T-helper 2 cell treated with Interferon-gamma antibody and Interleukin-4, amounts not matched to agents 100 ng/mL and 5 ng/mL, for 36 hours (primary cell): ENCODE results near the gene CYP19A1. TPM values are rescaled to one million over a fixed set of nuclear protein-coding genes. Genes with fewer than 3 reads are reported as not detected.

Experiments
- intact Hi-C: fragments of 100-400 bp; cut with micrococcal nuclease; formaldehyde crosslinking; loops from one replicate; pipeline ENCODE4 v1.15.1; 2023
- total RNA-seq: library from RNA; stranded (reverse); gene quantifications from 2 replicates; pipeline ENCODE4 v1.2.3, GENCODE V29; 2022

CYP19A1 gene
- 0.75 and 1.1 TPM in 2 replicates for total RNA-seq

- intact Hi-C loops = no loop called here
Observed at GRCh38 chr15:51338496-51338895, at the start of gene CYP19A1. Gene CYP19A1, minus strand, starts transcription at chr15:51338596. Its CDS starts 95,684 bp downstream, at chr15:51242912.

- intact Hi-C loops = no loop called here
Observed at GRCh38 chr15:51387699-51388041, 49.3 kb upstream of the CYP19A1 start.

GRCh38 chr15:51386960-51387698 lies 48.7 kb upstream of the CYP19A1 start:
- intact Hi-C loops = no loop called here

- intact Hi-C loops = no loop called here
Observed at GRCh38 chr15:51386486-51386885, 48.1 kb upstream of the CYP19A1 start.

GRCh38 chr15:51386029-51386428 lies 47.6 kb upstream of the CYP19A1 start:
- intact Hi-C loops = no loop called here

- intact Hi-C loops = loop anchor here (5.0 kb wide), 1 partner anchor 100 kb away; no protein-coding TSS in a partner anchor
Observed at GRCh38 chr15:51382787-51383186, 44.4 kb upstream of the CYP19A1 start.

GRCh38 chr15:51380999-51381806 lies 42.8 kb upstream of the CYP19A1 start:
- intact Hi-C loops = loop anchor here (1.0 to 5.0 kb wide), 2 partner anchors 99 to 218 kb away; no protein-coding TSS in a partner anchor

- intact Hi-C loops = no loop called here
Observed at GRCh38 chr15:51379390-51379789, 41.0 kb upstream of the CYP19A1 start.

GRCh38 chr15:51378406-51378805 lies 40.0 kb upstream of the CYP19A1 start:
- intact Hi-C loops = no loop called here

- intact Hi-C loops = no loop called here
Observed at GRCh38 chr15:51377038-51377786, 38.8 kb upstream of the CYP19A1 start.

- intact Hi-C loops = no loop called here
Observed at GRCh38 chr15:51375966-51376640, 37.7 kb upstream of the CYP19A1 start.

- intact Hi-C loops = no loop called here
Observed at GRCh38 chr15:51374131-51374530, 35.7 kb upstream of the CYP19A1 start.

GRCh38 chr15:51371266-51371665 lies 32.9 kb upstream of the CYP19A1 start:
- intact Hi-C loops = no loop called here

- intact Hi-C loops = no loop called here
Observed at GRCh38 chr15:51369451-51369761, 31.0 kb upstream of the CYP19A1 start.

GRCh38 chr15:51368751-51369450 lies 30.5 kb upstream of the CYP19A1 start:
- intact Hi-C loops = no loop called here

- intact Hi-C loops = no loop called here
Observed at GRCh38 chr15:51368307-51368706, 29.9 kb upstream of the CYP19A1 start.

GRCh38 chr15:51367322-51367976 lies 29.1 kb upstream of the CYP19A1 start:
- intact Hi-C loops = no loop called here

GRCh38 chr15:51366920-51367319 lies 28.5 kb upstream of the CYP19A1 start:
- intact Hi-C loops = no loop called here

- intact Hi-C loops = no loop called here
Observed at GRCh38 chr15:51366071-51366470, 27.7 kb upstream of the CYP19A1 start.

GRCh38 chr15:51365417-51365816 lies 27.0 kb upstream of the CYP19A1 start:
- intact Hi-C loops = no loop called here
